Measurements from ENCODE around the gene C9orf57.
"Not testable (repeated sequence)": the region's sequence is repeated elsewhere in the genome, so short reads cannot be mapped to it uniquely, and the experiment has no call there.

- not testable (repeated sequence) for TF ChIP-seq CTCF (IDR thresholded peaks at IDR 0.05); POLR2A (IDR thresholded peaks at IDR 0.05); POLR2AphosphoS5 (IDR thresholded peaks at IDR 0.05; ENCODE audit: insufficient read depth in 1 of 2, low read depth in 1 of 2)
These were observed 35.1 kb upstream of the C9orf57 start for GRCh38 chr9:72095520-72095919.

All from vagina (tissue), 2 donors.